Measurements from ENCODE around the gene ANXA2. TPM values are rescaled to one million over a fixed set of nuclear protein-coding genes. Genes with fewer than 3 reads are reported as not detected.
A peak's percentile ranks its signal among the peaks of the same experiment; 100 is the strongest.

Gene ANXA2
- polyA plus RNA-seq, 1 donor = 650 TPM

GRCh38 chr15:60382773-60383674 lies 14.8 kb downstream of the ANXA2 start:
- H3K27me3 ChIP-seq (ENCODE audit: control insufficient read depth, insufficient read depth, low read length) = no peaks in the 10 kb centered on the region
- H3K27ac ChIP-seq (ENCODE audit: low read length) = no peak overlapping the region
- no peaks in the 10 kb centered on the region for H3K9me3 ChIP-seq (ENCODE audit: control insufficient read depth, low read depth, low read length)
- no peak for DNase-seq
- H3K36me3 ChIP-seq (ENCODE audit: control insufficient read depth, insufficient read depth, low read length) = peaks cover 44% of the 10 kb centered on the region
- 100% methylated on average over 2 of the region's 8 CpGs for WGBS (ENCODE audit: insufficient coverage, low lambda C conversion rate)
- peaks cover 21% of the 10 kb centered on the region for H3K4me1 ChIP-seq (ENCODE audit: control insufficient read depth, insufficient read depth, low read length)
- H3K4me3 ChIP-seq (ENCODE audit: low read length) = no peak overlapping the region

GRCh38 chr15:60381148-60381788 lies 16.5 kb downstream of the ANXA2 start:
- peaks cover 52% of the 10 kb centered on the region for H3K36me3 ChIP-seq (ENCODE audit: control insufficient read depth, insufficient read depth, low read length)
- peak overlapping the region; percentile 93 for H3K27ac ChIP-seq (ENCODE audit: low read length)
- DNase-seq = no peak

GRCh38 chr15:60379525-60380274 lies 18.1 kb downstream of the ANXA2 start:
- H3K27ac ChIP-seq (ENCODE audit: low read length) = peak overlapping the region; percentile 93
- peaks cover 61% of the 10 kb centered on the region for H3K36me3 ChIP-seq (ENCODE audit: control insufficient read depth, insufficient read depth, low read length)
- H3K9me3 ChIP-seq (ENCODE audit: control insufficient read depth, low read depth, low read length) = no peaks in the 10 kb centered on the region
- peak; percentile 90 to 94 for DNase-seq
- H3K27me3 ChIP-seq (ENCODE audit: control insufficient read depth, insufficient read depth, low read length) = no peaks in the 10 kb centered on the region
- WGBS (ENCODE audit: insufficient coverage, low lambda C conversion rate) = 0% methylated on average over 2 of the region's 8 CpGs
- no peak overlapping the region for H3K4me3 ChIP-seq (ENCODE audit: low read length)
- peaks cover 25% of the 10 kb centered on the region for H3K4me1 ChIP-seq (ENCODE audit: control insufficient read depth, insufficient read depth, low read length)

More at GRCh38 chr15:60381148-60381788, 16.5 kb downstream of the ANXA2 start:
- 100% methylated on average over 2 of the region's 8 CpGs for WGBS (ENCODE audit: insufficient coverage, low lambda C conversion rate)
- Histone ChIP-seq H3K27me3 (ENCODE audit: control insufficient read depth, insufficient read depth, low read length) (no peaks in the 10 kb centered on the region), H3K4me1 (ENCODE audit: control insufficient read depth, insufficient read depth, low read length) (peaks cover 21% of the 10 kb centered on the region), H3K9me3 (ENCODE audit: control insufficient read depth, low read depth, low read length) (no peaks in the 10 kb centered on the region), H3K4me3 (ENCODE audit: low read length) (no peak overlapping the region)

- DNase-seq = no peak
- H3K9me3 ChIP-seq (ENCODE audit: control insufficient read depth, low read depth, low read length) = no peaks in the 10 kb centered on the region
- no CpG with 5 or more reads among the region's 1 CpG for WGBS (ENCODE audit: insufficient coverage, low lambda C conversion rate)
- no peaks in the 10 kb centered on the region for H3K27me3 ChIP-seq (ENCODE audit: control insufficient read depth, insufficient read depth, low read length)
- H3K4me3 ChIP-seq (ENCODE audit: low read length) = no peak overlapping the region
- peaks cover 28% of the 10 kb centered on the region for H3K4me1 ChIP-seq (ENCODE audit: control insufficient read depth, insufficient read depth, low read length)
- H3K36me3 ChIP-seq (ENCODE audit: control insufficient read depth, insufficient read depth, low read length) = peaks cover 58% of the 10 kb centered on the region
- H3K27ac ChIP-seq (ENCODE audit: low read length) = peak overlapping the region; percentile 93
Measured at GRCh38 chr15:60379185-60379524, 18.6 kb downstream of the ANXA2 start.

DNA sequence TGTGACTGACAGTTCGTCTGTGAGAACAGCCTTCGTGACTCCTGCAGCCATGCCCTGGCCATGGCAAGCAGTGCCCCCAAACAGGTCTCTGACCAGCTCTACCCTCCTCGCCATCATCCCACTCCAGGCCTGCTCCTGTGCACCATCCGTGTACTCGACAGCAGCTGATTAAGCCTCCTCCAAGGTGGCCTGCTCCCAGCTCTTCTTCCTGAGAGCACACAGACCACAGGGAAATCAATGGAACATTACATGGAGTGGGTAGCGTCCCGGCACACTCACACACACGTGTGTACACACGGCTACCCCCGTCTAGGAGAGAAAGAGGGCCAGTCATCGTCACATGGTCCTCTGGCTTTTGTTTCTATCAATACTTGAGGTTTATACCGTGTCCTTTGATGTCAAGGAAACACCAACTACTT lies 21.1 kb downstream of the ANXA2 start:
- Histone ChIP-seq H3K4me3 (ENCODE audit: low read length) (no peak overlapping the region), H3K27ac (ENCODE audit: low read length) (no peak overlapping the region), H3K9me3 (ENCODE audit: control insufficient read depth, low read depth, low read length) (no peaks in the 10 kb centered on the region), H3K4me1 (ENCODE audit: control insufficient read depth, insufficient read depth, low read length) (peaks cover 28% of the 10 kb centered on the region), H3K27me3 (ENCODE audit: control insufficient read depth, insufficient read depth, low read length) (no peaks in the 10 kb centered on the region), H3K36me3 (ENCODE audit: control insufficient read depth, insufficient read depth, low read length) (peaks cover 57% of the 10 kb centered on the region)
- WGBS (ENCODE audit: insufficient coverage, low lambda C conversion rate) = 96% methylated on average over 5 of the region's 12 CpGs
- no peak for DNase-seq

DNA sequence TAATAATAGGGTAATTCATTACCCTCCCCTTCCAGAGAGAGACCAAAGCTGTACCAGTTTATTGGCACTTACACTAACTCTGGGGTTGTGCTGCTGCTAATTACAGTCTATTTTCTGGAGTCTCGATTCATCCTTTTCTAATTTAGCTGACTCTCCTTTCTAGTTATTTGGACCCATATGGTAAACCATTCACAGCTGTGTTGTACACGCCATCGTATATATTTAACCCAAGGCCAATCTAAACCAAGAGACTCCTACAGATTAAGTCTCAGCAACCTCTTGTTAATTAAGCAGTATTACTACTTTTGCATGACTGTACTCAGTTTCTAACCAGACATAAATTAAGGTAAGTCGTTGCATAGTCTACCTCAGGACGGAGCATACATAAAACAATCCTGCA lies 22.5 kb downstream of the ANXA2 start:
- peaks cover 54% of the 10 kb centered on the region for H3K36me3 ChIP-seq (ENCODE audit: control insufficient read depth, insufficient read depth, low read length)
- no peaks in the 10 kb centered on the region for H3K27me3 ChIP-seq (ENCODE audit: control insufficient read depth, insufficient read depth, low read length)

GRCh38 chr15:60374628-60375081 lies 23.1 kb downstream of the ANXA2 start:
- Histone ChIP-seq H3K27ac (ENCODE audit: low read length) (peak overlapping the region; percentile 16), H3K36me3 (ENCODE audit: control insufficient read depth, insufficient read depth, low read length) (peaks cover 51% of the 10 kb centered on the region), H3K4me3 (ENCODE audit: low read length) (no peak overlapping the region), H3K4me1 (ENCODE audit: control insufficient read depth, insufficient read depth, low read length) (peaks cover 31% of the 10 kb centered on the region), H3K9me3 (ENCODE audit: control insufficient read depth, low read depth, low read length) (no peaks in the 10 kb centered on the region), H3K27me3 (ENCODE audit: control insufficient read depth, insufficient read depth, low read length) (no peaks in the 10 kb centered on the region)
- no CpG with 5 or more reads among the region's 7 CpGs for WGBS (ENCODE audit: insufficient coverage, low lambda C conversion rate)
- peak in 1 of 2 donors; percentile 67 for DNase-seq

More for the DNA sequence above, 22.5 kb downstream of the ANXA2 start:
- WGBS (ENCODE audit: insufficient coverage, low lambda C conversion rate) = 80% methylated on average over 2 of the region's 5 CpGs
- Histone ChIP-seq H3K4me3 (ENCODE audit: low read length) (no peak overlapping the region), H3K4me1 (ENCODE audit: control insufficient read depth, insufficient read depth, low read length) (peaks cover 37% of the 10 kb centered on the region), H3K9me3 (ENCODE audit: control insufficient read depth, low read depth, low read length) (no peaks in the 10 kb centered on the region), H3K27ac (ENCODE audit: low read length) (peak overlapping the region; percentile 16)
- DNase-seq = no peak

DNA sequence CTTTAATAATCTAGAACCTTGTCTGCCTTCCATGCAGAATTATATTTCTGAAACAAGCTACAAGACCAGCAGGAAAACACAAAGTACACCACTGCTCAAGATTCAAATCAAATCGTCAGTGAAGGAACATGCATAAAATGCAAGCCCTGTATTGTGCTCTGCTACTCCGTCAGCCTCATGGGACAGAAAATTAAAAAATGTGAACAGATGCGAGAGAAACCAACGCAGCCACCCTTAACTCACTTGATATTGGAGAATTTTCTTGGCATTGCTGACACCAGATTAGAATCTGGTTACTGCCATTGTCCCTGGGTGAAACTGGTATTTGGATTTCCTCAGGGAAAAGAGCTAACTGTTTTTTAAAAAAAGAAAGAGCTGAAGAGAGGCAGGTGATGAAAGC lies 23.6 kb downstream of the ANXA2 start:
- no peaks in the 10 kb centered on the region for H3K27me3 ChIP-seq (ENCODE audit: control insufficient read depth, insufficient read depth, low read length)
- DNase-seq = no peak
- WGBS (ENCODE audit: insufficient coverage, low lambda C conversion rate) = 80% methylated on average over 2 of the region's 4 CpGs
- H3K4me1 ChIP-seq (ENCODE audit: control insufficient read depth, insufficient read depth, low read length) = peaks cover 27% of the 10 kb centered on the region
- H3K36me3 ChIP-seq (ENCODE audit: control insufficient read depth, insufficient read depth, low read length) = peaks cover 54% of the 10 kb centered on the region
- H3K27ac ChIP-seq (ENCODE audit: low read length) = peak overlapping the region; percentile 16
- no peaks in the 10 kb centered on the region for H3K9me3 ChIP-seq (ENCODE audit: control insufficient read depth, low read depth, low read length)
- no peak overlapping the region for H3K4me3 ChIP-seq (ENCODE audit: low read length)

DNA sequence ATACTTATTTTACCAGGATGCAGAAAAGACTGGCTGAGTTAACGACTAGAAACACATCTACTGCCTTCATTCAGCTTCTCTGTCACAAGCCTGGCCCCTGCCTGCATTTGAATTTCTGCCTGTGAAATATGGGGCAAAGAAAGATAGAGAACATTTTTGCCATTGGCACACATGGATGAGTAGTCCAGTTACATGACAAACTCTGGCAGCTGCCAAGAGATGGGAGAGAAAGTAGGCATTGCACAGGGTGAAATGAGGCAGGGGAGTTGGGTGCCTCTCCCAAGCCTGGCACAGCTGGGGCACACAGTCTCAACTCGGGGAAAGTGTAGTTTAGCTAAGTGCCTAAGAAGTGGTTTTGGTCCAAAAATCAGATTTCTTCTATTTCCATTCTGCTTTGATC lies 24.0 kb downstream of the ANXA2 start:
- WGBS (ENCODE audit: insufficient coverage, low lambda C conversion rate) = no CpG with 5 or more reads among the region's 2 CpGs
- Histone ChIP-seq H3K36me3 (ENCODE audit: control insufficient read depth, insufficient read depth, low read length) (peaks cover 56% of the 10 kb centered on the region), H3K4me1 (ENCODE audit: control insufficient read depth, insufficient read depth, low read length) (peaks cover 23% of the 10 kb centered on the region), H3K4me3 (ENCODE audit: low read length) (no peak overlapping the region), H3K27ac (ENCODE audit: low read length) (no peak overlapping the region), H3K27me3 (ENCODE audit: control insufficient read depth, insufficient read depth, low read length) (no peaks in the 10 kb centered on the region), H3K9me3 (ENCODE audit: control insufficient read depth, low read depth, low read length) (no peaks in the 10 kb centered on the region)
- DNase-seq = no peak

DNA sequence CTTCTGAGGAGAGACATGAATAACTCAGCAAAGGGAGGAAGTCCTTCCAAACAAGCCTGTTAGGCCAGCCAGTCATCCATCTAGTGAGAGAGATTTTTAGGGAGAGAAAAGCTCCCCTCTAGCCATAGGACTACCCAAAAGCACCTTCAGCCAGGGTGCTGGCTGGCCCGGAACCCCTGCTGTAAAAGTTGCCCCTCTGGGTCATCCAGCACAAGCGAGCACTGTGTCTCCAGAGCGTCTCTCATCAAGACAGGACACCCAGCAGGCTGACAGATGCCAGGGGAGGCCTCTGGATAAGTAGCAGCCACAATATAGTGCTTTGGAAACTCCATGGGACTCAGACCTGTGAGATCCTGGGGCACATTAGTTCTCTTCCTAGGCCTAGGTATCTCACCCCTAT lies 24.5 kb downstream of the ANXA2 start:
- peaks cover 56% of the 10 kb centered on the region for H3K36me3 ChIP-seq (ENCODE audit: control insufficient read depth, insufficient read depth, low read length)
- DNase-seq = no peak
- no CpG with 5 or more reads among the region's 3 CpGs for WGBS (ENCODE audit: insufficient coverage, low lambda C conversion rate)
- peaks cover 19% of the 10 kb centered on the region for H3K4me1 ChIP-seq (ENCODE audit: control insufficient read depth, insufficient read depth, low read length)
- no peaks in the 10 kb centered on the region for H3K9me3 ChIP-seq (ENCODE audit: control insufficient read depth, low read depth, low read length)
- no peak overlapping the region for H3K27ac ChIP-seq (ENCODE audit: low read length)
- H3K27me3 ChIP-seq (ENCODE audit: control insufficient read depth, insufficient read depth, low read length) = no peaks in the 10 kb centered on the region
- no peak overlapping the region for H3K4me3 ChIP-seq (ENCODE audit: low read length)

All from large intestine (tissue), 3 donors.